ENCODE data around the gene IL22.
A peak's percentile ranks its signal among the peaks of the same experiment; 100 is the strongest.

The IL22 gene

DNA sequence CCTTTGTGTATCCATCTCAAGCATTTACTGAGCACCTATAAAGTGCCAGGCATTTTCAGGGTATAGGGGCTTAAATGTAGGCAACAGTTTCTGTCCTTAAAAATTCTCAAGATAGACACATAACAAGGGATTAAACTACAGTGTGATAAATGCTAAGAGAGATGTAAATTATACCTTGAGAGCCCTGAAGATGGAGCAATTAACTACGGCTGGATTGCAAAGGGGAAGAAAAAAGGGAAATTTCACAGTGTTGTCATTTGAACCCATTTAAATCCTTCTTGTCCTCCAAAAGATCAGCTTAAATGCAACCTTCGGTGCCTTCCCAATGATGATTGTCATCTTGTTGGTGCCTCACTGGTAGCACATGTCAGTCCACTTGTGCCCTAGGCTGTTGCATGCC is 16.3 kb downstream of the IL22 start:
- no peak for TF ChIP-seq CTCF (IDR thresholded peaks at IDR 0.05)
- H3K9me3 ChIP-seq = no peaks in the 10 kb centered on the region
- H3K4me3 ChIP-seq (ENCODE audit: low read depth in 1 of 2, low read length in 1 of 2) = peak overlapping the region; percentile 52 to 54
- H3K4me1 ChIP-seq (ENCODE audit: control insufficient read depth in 1 of 2, insufficient read depth in 1 of 2, low read depth in 1 of 2, low read length in 1 of 2) = peaks cover 11 to 25% of the 10 kb centered on the region in 2 experiments
- peak overlapping the region; percentile 66 for H3K27ac ChIP-seq
- H3K27me3 ChIP-seq = no peaks in the 10 kb centered on the region
- no peaks in the 10 kb centered on the region for H3K36me3 ChIP-seq

GRCh38 chr12:68236421-68237059 is 16.9 kb downstream of the IL22 start:
- Histone ChIP-seq H3K36me3 (no peaks in the 10 kb centered on the region), H3K27me3 (no peaks in the 10 kb centered on the region), H3K27ac (peak overlapping the region; percentile 66), H3K9me3 (no peaks in the 10 kb centered on the region), H3K4me1 (ENCODE audit: control insufficient read depth in 1 of 2, insufficient read depth in 1 of 2, low read depth in 1 of 2, low read length in 1 of 2) (peaks cover 11 to 25% of the 10 kb centered on the region in 2 experiments), H3K4me3 (ENCODE audit: low read depth in 1 of 2, low read length in 1 of 2) (peak overlapping the region; percentile 52 to 54)
- TF ChIP-seq CTCF (IDR thresholded peaks at IDR 0.05) = no peak

DNA sequence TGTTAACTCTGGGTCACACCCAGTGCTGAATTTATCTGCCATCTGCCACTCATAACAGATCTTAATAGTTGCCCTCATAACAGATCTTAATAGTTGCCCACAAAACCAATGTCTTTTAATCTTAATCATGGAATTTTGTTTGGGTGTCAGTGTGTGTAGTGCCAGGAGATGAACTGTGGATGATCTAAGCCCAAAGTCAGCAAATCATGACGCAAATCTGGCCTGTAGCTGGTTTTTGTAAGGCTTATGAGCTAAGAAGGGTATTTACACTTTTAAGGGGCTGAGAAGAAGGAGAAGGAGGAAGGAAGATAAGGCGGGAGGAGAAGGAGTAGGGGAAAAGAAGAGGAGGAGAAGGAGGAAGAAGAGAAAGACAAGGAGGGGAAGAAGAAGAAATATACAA is 17.8 kb downstream of the IL22 start:
- peaks cover 11 to 25% of the 10 kb centered on the region in 2 experiments for H3K4me1 ChIP-seq (ENCODE audit: control insufficient read depth in 1 of 2, insufficient read depth in 1 of 2, low read depth in 1 of 2, low read length in 1 of 2)
- no peak for TF ChIP-seq CTCF (IDR thresholded peaks at IDR 0.05)
- H3K36me3 ChIP-seq = no peaks in the 10 kb centered on the region
- no peak overlapping the region for H3K27ac ChIP-seq
- no peaks in the 10 kb centered on the region for H3K27me3 ChIP-seq
- no peak overlapping the region for H3K4me3 ChIP-seq (ENCODE audit: low read depth in 1 of 2, low read length in 1 of 2)
- no peaks in the 10 kb centered on the region for H3K9me3 ChIP-seq

GRCh38 chr12:68234140-68234539 is 19.3 kb downstream of the IL22 start:
- Histone ChIP-seq H3K27ac (no peak overlapping the region), H3K27me3 (no peaks in the 10 kb centered on the region), H3K36me3 (no peaks in the 10 kb centered on the region), H3K4me3 (ENCODE audit: low read depth in 1 of 2, low read length in 1 of 2) (no peak overlapping the region), H3K4me1 (ENCODE audit: control insufficient read depth in 1 of 2, insufficient read depth in 1 of 2, low read depth in 1 of 2, low read length in 1 of 2) (peaks cover 11 to 24% of the 10 kb centered on the region in 2 experiments), H3K9me3 (no peaks in the 10 kb centered on the region)
- no peak for TF ChIP-seq CTCF (IDR thresholded peaks at IDR 0.05)

DNA sequence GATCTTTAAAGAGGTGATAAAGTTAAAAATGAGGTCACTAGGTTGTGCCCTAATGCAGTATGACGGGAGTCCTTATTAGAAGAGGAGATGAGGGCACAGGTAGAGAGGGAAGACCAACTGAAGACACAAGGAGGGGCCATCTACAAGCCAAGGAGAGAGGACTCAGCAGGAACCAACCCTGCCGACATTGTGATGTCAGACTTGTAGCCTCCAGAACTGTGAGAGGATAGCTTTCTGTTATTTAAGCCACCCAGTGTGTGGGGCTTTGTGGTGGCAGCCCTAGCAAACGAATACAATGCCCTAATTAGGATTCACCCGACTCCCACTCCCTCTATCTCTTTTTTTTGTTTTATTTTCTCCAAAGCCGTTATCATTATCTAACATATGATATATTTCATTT is 19.9 kb downstream of the IL22 start:
- H3K36me3 ChIP-seq = no peaks in the 10 kb centered on the region
- no peaks in the 10 kb centered on the region for H3K9me3 ChIP-seq
- no peak for TF ChIP-seq CTCF (IDR thresholded peaks at IDR 0.05)
- no peaks in the 10 kb centered on the region for H3K27me3 ChIP-seq
- no peak overlapping the region for H3K4me3 ChIP-seq (ENCODE audit: low read depth in 1 of 2, low read length in 1 of 2)
- H3K27ac ChIP-seq = no peak overlapping the region
- H3K4me1 ChIP-seq (ENCODE audit: control insufficient read depth in 1 of 2, insufficient read depth in 1 of 2, low read depth in 1 of 2, low read length in 1 of 2) = peaks cover 11 to 18% of the 10 kb centered on the region in 2 experiments

All from neutrophil (primary cell).